H1 (cell line): ENCODE measurements around the gene AMOT. TPM values are rescaled to one million over a fixed set of nuclear protein-coding genes. Genes with fewer than 3 reads are reported as not detected.

ENCODE experiments used
- CTCF ChIA-PET: fragments of 300-600 bp; sonication (Branson Sonifier 250); formaldehyde crosslinking; loops from one replicate; lab custom pipeline; 2021; ENCODE audit not compliant: partially characterized antibody; lab: Charles Lee
- POLR2A ChIA-PET: fragments of 300-600 bp; sonication (Branson Sonifier 250); formaldehyde crosslinking; loops from one replicate; lab custom pipeline; 2021; ENCODE audit warnings: inconsistent platforms; ENCODE audit not compliant: partially characterized antibody; lab: Charles Lee
- DNase-seq, 2 experiments: peaks; one replicate each; pipeline versions ENCODE4 v3.0.0 to v3.0.0-alpha.2; 2010 to 2022; ENCODE audit warnings: low spot score in 2 of 2, low read depth in 1 of 2, mixed read lengths in 1 of 2
- FAIRE-seq: peaks from 2 replicates; lab custom pipeline; 2011; peaks lifted over from hg19 to GRCh38; lab: Jason Lieb, UNC
- H2AFZ ChIP-seq: 2 replicates; pipeline ENCODE4 v1.8.1; 2012; ENCODE audit warnings: low read length, inconsistent platforms
- H2AK5ac ChIP-seq: 2 replicates; pipeline ENCODE4 v1.6.1; 2013; ENCODE audit warnings: low read depth, low read length
- H2BK120ac ChIP-seq: replicated peaks from 2 replicates; pipeline ENCODE3; 2013; ENCODE audit warnings: low read depth, low read length, inconsistent platforms
- H2BK12ac ChIP-seq: 2 replicates; pipeline ENCODE4 v1.6.1; 2013; ENCODE audit warnings: low read depth, low read length
- H2BK15ac ChIP-seq: 2 replicates; pipeline ENCODE4 v1.6.1; 2013; ENCODE audit warnings: low read length
- H2BK20ac ChIP-seq: 2 replicates; pipeline ENCODE4 v1.6.1; 2013; ENCODE audit warnings: low read length
- H2BK5ac ChIP-seq: 2 replicates; pipeline ENCODE4 v1.6.1; 2013; ENCODE audit warnings: low read depth, low read length
- H3K14ac ChIP-seq: 2 replicates; pipeline ENCODE4 v1.6.1; 2013; ENCODE audit warnings: inconsistent platforms; ENCODE audit not compliant: insufficient read length
- H3K18ac ChIP-seq: 2 replicates; pipeline ENCODE4 v1.6.1; 2013; ENCODE audit warnings: low read length; ENCODE audit errors: extremely low read depth
- H3K23ac ChIP-seq: 2 replicates; pipeline ENCODE4 v1.6.1; 2013; ENCODE audit warnings: inconsistent platforms; ENCODE audit not compliant: insufficient read length
- H3K23me2 ChIP-seq: 2 replicates; pipeline ENCODE4 v1.6.1; 2013; ENCODE audit warnings: low read depth, low read length
- H3K27ac ChIP-seq: 2 replicates; pipeline ENCODE4 v1.6.1; 2011; ENCODE audit warnings: low read depth, low read length, inconsistent platforms
- H3K27me3 ChIP-seq, 4 experiments: replicated peaks in 1 of 4; 1 replicate in 1 of 4; 2 replicates in 3 of 4; pipeline versions ENCODE4 v1.6.1 to v1.8.1; 2011 to 2013; ENCODE audit warnings: low read length in 3 of 4, mild to moderate bottlenecking in 3 of 4, inconsistent platforms in 2 of 4, mixed read lengths in 2 of 4, moderate library complexity in 1 of 4; ENCODE audit not compliant: control insufficient read depth in 3 of 4, insufficient read depth in 3 of 4; ENCODE audit errors: extremely low read depth in 1 of 4
- H3K36me3 ChIP-seq, 4 experiments: 2 replicates each; pipeline versions ENCODE4 v1.6.1 to v1.8.1; 2011 to 2013; ENCODE audit warnings: mild to moderate bottlenecking in 4 of 4, low read length in 3 of 4, moderate library complexity in 2 of 4, control low read depth in 1 of 4, inconsistent platforms in 1 of 4; ENCODE audit not compliant: insufficient read depth in 4 of 4, control insufficient read depth in 2 of 4
- H3K4ac ChIP-seq: replicated peaks from 2 replicates; pipeline ENCODE3; 2013; ENCODE audit warnings: low read length, low read depth, mixed read lengths, inconsistent platforms; ENCODE audit not compliant: insufficient read length
- H3K4me1 ChIP-seq, 4 experiments: replicated peaks in 1 of 4; 1 replicate in 1 of 4; 2 replicates in 3 of 4; pipeline versions ENCODE4 v1.6.1 to v1.8.1; 2011 to 2013; ENCODE audit warnings: low read length in 3 of 4, inconsistent platforms in 2 of 4, mixed read lengths in 1 of 4; ENCODE audit not compliant: insufficient read depth in 4 of 4, control insufficient read depth in 3 of 4
- H3K4me2 ChIP-seq, 2 experiments: 2 replicates each; pipeline versions ENCODE4 v1.6.1 to v1.8.1; 2011 to 2013; ENCODE audit warnings: low read depth in 2 of 2, low read length in 2 of 2, control low read depth in 1 of 2, inconsistent platforms in 1 of 2, mild to moderate bottlenecking in 1 of 2; ENCODE audit not compliant: insufficient read depth in 1 of 2
- H3K4me3 ChIP-seq, 4 experiments: fragments of 200-600, 300-600 bp in 1 of 4; sonication (generic), shearing (Covaris generic), sonication (Bioruptor Twin) in 1 of 4; 2 replicates each; pipeline versions ENCODE4 v1.5.1 to v1.8.1; 2011 to 2016; ENCODE audit warnings: low read length in 4 of 4, low read depth in 3 of 4, control low read depth in 2 of 4, inconsistent platforms in 2 of 4, mild to moderate bottlenecking in 2 of 4, mixed read lengths in 1 of 4, moderate library complexity in 1 of 4; ENCODE audit not compliant: insufficient read depth in 2 of 4; ENCODE audit errors: extremely low read depth in 1 of 4
- H3K56ac ChIP-seq: replicated peaks from 2 replicates; pipeline ENCODE3; 2013; ENCODE audit warnings: low read depth, mild to moderate bottlenecking, mixed read lengths, low read length, inconsistent platforms; ENCODE audit not compliant: insufficient read length
- H3K79me1 ChIP-seq: 2 replicates; pipeline ENCODE4 v1.6.1; 2013; ENCODE audit warnings: low read depth, low read length, control low read depth
- H3K79me2 ChIP-seq, 2 experiments: 2 replicates each; pipeline versions ENCODE4 v1.6.1 to v1.8.1; 2012 to 2013; ENCODE audit warnings: low read length in 2 of 2, mild to moderate bottlenecking in 2 of 2, inconsistent platforms in 1 of 2; ENCODE audit not compliant: insufficient read depth in 2 of 2, control insufficient read depth in 1 of 2
- H3K9ac ChIP-seq, 4 experiments: replicated peaks in 1 of 4; 1 replicate in 1 of 4; 2 replicates in 3 of 4; pipeline versions ENCODE4 v1.6.1 to v1.8.1; 2011 to 2013; ENCODE audit warnings: low read depth in 3 of 4, low read length in 3 of 4, control low read depth in 2 of 4, mild to moderate bottlenecking in 2 of 4, moderate library complexity in 2 of 4, inconsistent platforms in 1 of 4; ENCODE audit errors: extremely low read depth in 1 of 4
- H3K9me3 ChIP-seq, 2 experiments: 2 replicates each; pipeline versions ENCODE4 v1.6.1 to v1.8.1; 2012 to 2013; ENCODE audit warnings: mild to moderate bottlenecking in 2 of 2, moderate library complexity in 2 of 2, control low read depth in 1 of 2, inconsistent platforms in 1 of 2, low read depth in 1 of 2, low read length in 1 of 2, mixed read lengths in 1 of 2; ENCODE audit not compliant: insufficient read depth in 2 of 2
- H4K20me1 ChIP-seq, 2 experiments: replicated peaks in 1 of 2; 2 replicates each; pipeline versions ENCODE3 to v1.8.1; 2011 to 2013; ENCODE audit warnings: inconsistent platforms in 2 of 2, low read length in 2 of 2, mild to moderate bottlenecking in 1 of 2; ENCODE audit not compliant: insufficient read depth in 2 of 2, control insufficient read depth in 1 of 2
- H4K5ac ChIP-seq: 2 replicates; pipeline ENCODE4 v1.6.1; 2013; ENCODE audit warnings: low read length, low read depth, mixed read lengths, inconsistent platforms; ENCODE audit not compliant: insufficient read length
- H4K8ac ChIP-seq: 2 replicates; pipeline ENCODE4 v1.8.0; 2013; ENCODE audit warnings: mild to moderate bottlenecking, moderate library complexity, low read length, inconsistent platforms; ENCODE audit not compliant: insufficient read depth; ENCODE audit errors: extremely low read depth
- H4K91ac ChIP-seq: replicated peaks from 2 replicates; pipeline ENCODE3; 2013; ENCODE audit warnings: low read length, mixed read lengths, inconsistent platforms; ENCODE audit not compliant: insufficient read length
- BCL11A ChIP-seq, 2 experiments: IDR thresholded peaks; one replicate each; pipeline ENCODE4 v1.6.1; 2011; ENCODE audit warnings: low read depth in 2 of 2, low read length in 2 of 2, mild to moderate bottlenecking in 2 of 2
- CHD1 ChIP-seq: IDR thresholded peaks from 2 replicates; pipeline ENCODE4 v1.6.1; 2012; ENCODE audit warnings: low read depth, low read length, improper control_type of control experiment
- GABPA ChIP-seq: IDR thresholded peaks from 2 replicates; pipeline ENCODE4 v1.6.1; 2011; ENCODE audit warnings: mild to moderate bottlenecking, low read length, moderate library complexity, borderline replicate concordance; ENCODE audit not compliant: insufficient read depth
- HDAC2 ChIP-seq, 2 experiments: fragments of 300-600 bp in 1 of 2; sonication (generic) in 1 of 2; IDR thresholded peaks; 2 replicates each; pipeline ENCODE4 v1.6.1; 2011 to 2012; ENCODE audit warnings: low read depth in 2 of 2, low read length in 2 of 2, mild to moderate bottlenecking in 2 of 2, moderate library complexity in 2 of 2, borderline replicate concordance in 1 of 2, inconsistent platforms in 1 of 2
- JUN ChIP-seq: IDR thresholded peaks from 2 replicates; pipeline ENCODE4 v1.6.1; 2011; ENCODE audit warnings: low read depth, mild to moderate bottlenecking, improper control_type of control experiment, low read length
- POU5F1 ChIP-seq: IDR thresholded peaks from 2 replicates; pipeline ENCODE4 v1.6.1; 2011; ENCODE audit warnings: low read depth, mild to moderate bottlenecking, low read length, moderate library complexity
- RFX5 ChIP-seq: IDR thresholded peaks from 2 replicates; pipeline ENCODE4 v1.6.1; 2011; ENCODE audit warnings: low read depth, low read length, improper control_type of control experiment, borderline replicate concordance
- SP4 ChIP-seq: IDR thresholded peaks from 2 replicates; pipeline ENCODE4 v1.6.1; 2012; ENCODE audit warnings: low read length, inconsistent platforms
- SRF ChIP-seq: IDR thresholded peaks from 2 replicates; pipeline ENCODE4 v1.6.1; 2011; ENCODE audit warnings: mild to moderate bottlenecking, low read depth, low read length, moderate library complexity
- WGBS, 2 experiments: shearing (Covaris generic) in 1 of 2; methylation state at CpG; one replicate each; pipeline versions ENCODE4 v1.1.6 to v1.1.7; 2013 to 2015; ENCODE audit warnings: low lambda C conversion rate in 2 of 2, mixed read lengths in 2 of 2, inconsistent platforms in 1 of 2, low coverage in 1 of 2, missing lambda C conversion rate in 1 of 2; ENCODE audit not compliant: insufficient replicate concordance in 2 of 2, insufficient coverage in 1 of 2, insufficient read length in 1 of 2; ENCODE audit errors: extremely low coverage in 1 of 2, missing lambda C conversion rate in 1 of 2; 5-methylcytosine and 5-hydroxymethylcytosine counted together
- polyA plus RNA-seq, 7 experiments: library from polyadenylated mRNA; depleted of rRNA in 3 of 7; stranded (reverse) in 5 of 7; unstranded in 2 of 7; fragments of >200 nt in 5 of 7; fragments of 200-250 nt in 2 of 7; gene quantifications; 1 replicate in 5 of 7; 2 replicates in 1 of 7; 4 replicates in 1 of 7; pipeline versions ENCODE4 v1.2.1 to v1.2.3, GENCODE V29; 2011 to 2013; ENCODE audit warnings: missing spikeins in 2 of 7, mixed read lengths in 2 of 7
- total RNA-seq: library from RNA; stranded (reverse); fragmentation: NEBNext Ultra II Directional; extraction: Animal tissue kit (Norgen Biotek cat#: 25700); gene quantifications from 2 replicates; pipeline ENCODE4 v1.2.1, GENCODE V29; 2021

The AMOT gene
- total and polyA plus RNA-seq, 2 of the 8 experiments (the other 6 are each of a cell fraction or from before 2014, with no cell fraction given): 2.3 to 7.1 TPM

DNA sequence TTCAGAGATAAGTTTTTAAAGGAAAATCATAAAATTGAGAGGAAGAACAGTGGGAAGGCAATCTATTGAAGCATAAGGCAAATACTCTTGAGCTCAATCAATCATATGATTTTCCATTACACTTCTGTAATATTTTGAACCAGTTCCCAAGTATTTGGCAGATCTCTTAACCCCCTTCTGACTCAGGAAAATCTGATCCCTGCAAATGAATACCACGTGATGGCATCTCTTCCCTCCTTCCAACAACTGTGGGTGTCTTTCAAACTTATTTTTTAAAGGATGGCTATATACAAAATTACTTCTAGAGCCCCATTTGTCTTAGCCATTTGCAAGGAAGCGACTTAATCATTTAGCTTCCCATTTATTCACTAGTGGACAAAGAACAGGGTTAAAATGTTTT lies 41.9 kb downstream of the AMOT start:
- Histone ChIP-seq H3K18ac (no peak overlapping the region), H3K4me2 (no peak overlapping the region), H3K23me2 (no peaks in the 10 kb centered on the region), H2BK5ac (no peak overlapping the region), H2AFZ (no peak overlapping the region), H3K79me1 (no peaks in the 10 kb centered on the region), H3K36me3 (no peaks in the 10 kb centered on the region), H4K8ac (no peak overlapping the region), H3K9ac (no peak overlapping the region), H4K20me1 (no peaks in the 10 kb centered on the region), H3K4me3 (no peak overlapping the region), H4K91ac (no peak overlapping the region), H2BK15ac (no peak overlapping the region), H3K4me1 (no peaks in the 10 kb centered on the region), H3K23ac (no peak overlapping the region), H2BK12ac (no peak overlapping the region), H2AK5ac (no peak overlapping the region), H3K56ac (no peak overlapping the region), H3K9me3 (no peaks in the 10 kb centered on the region), H2BK20ac (no peak overlapping the region), H3K79me2 (no peaks in the 10 kb centered on the region), H4K5ac (no peak overlapping the region), H3K14ac (no peak overlapping the region), H3K27me3 (no peaks in the 10 kb centered on the region), H3K4ac (no peak overlapping the region), H2BK120ac (no peak overlapping the region), H3K27ac (no peak overlapping the region)
- FAIRE-seq (no peak), DNase-seq (no peak)
- TF ChIP-seq POU5F1 (no peak), HDAC2 (IDR thresholded peaks at IDR 0.05; ENCODE audit: borderline replicate concordance in 1 of 2, low read depth in 2 of 2, low read length in 2 of 2) (no peak), RFX5 (no peak), GABPA (no peak), SP4 (no peak), CHD1 (no peak), JUN (no peak), SRF (no peak), BCL11A (IDR thresholded peaks at IDR 0.05; ENCODE audit: low read depth in 2 of 2, low read length in 2 of 2) (no peak)
- ChIA-PET POLR2A (no interaction called here), CTCF (no interaction called here)
- WGBS, 2 experiments: 94% methylated on average over 2 of the region's 2 CpGs; no CpG with 5 or more reads in 1 of the 2 experiments
